Skin epidermis (tissue), 12 donors: ENCODE data around the gene CGNL1.

Experiments
- H3K27ac ChIP-seq, 21 experiments: fragments of 200-600 bp; sonication (generic) in 11 of 21; one replicate each; pipeline ENCODE4 v1.5.0; 2020; ENCODE audit warnings: mild to moderate bottlenecking in 3 of 21, inconsistent platforms in 2 of 21, moderate library complexity in 2 of 21
- H3K4me3 ChIP-seq, 7 experiments: fragments of 200-600 bp; sonication (generic) in 2 of 7; one replicate each; pipeline ENCODE4 v1.5.0; 2020; ENCODE audit warnings: inconsistent platforms in 2 of 7, mild to moderate bottlenecking in 2 of 7, moderate library complexity in 1 of 7

CGNL1 gene

DNA sequence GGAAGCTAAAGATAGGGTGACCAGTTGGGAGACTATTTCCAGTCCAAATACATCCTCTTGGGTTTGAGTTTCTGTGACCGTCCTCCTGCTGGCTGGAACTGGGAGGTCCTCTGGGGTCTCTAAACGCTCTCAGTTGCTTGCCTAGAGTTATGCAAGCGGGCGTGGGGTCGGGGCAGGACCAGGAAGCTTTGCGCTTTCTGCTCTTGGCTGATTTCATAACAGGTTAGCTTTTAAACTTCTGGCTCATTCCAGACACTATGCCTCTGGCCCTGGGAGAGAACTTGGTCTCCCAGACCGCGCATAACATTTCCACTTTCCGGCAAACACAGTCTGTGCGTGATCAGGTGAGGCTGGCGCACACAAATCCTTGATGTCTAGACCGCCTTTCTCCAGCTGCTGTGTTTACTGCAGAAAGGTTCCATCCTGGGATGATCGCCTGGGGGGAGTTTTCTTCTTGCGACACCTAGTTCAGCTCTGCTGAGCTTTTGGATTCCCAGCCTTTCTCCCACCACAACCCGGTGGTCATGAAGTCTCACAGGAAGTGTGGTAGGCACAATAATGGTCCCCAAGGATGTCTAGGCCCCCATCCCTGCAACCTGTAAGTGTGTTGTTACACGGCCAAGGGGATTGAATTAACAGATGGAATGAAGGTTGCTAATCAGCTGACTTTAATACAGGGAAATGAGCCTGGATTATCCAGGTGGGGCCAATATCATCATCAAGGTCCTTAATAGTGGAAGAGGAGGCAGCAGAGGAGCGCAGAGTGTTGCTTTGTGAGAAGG, 23.6 kb upstream of the CGNL1 start:
- Histone ChIP-seq H3K4me3 (no peak overlapping the region), H3K27ac (no peak overlapping the region)

GRCh38 chr15:57353317-57353804, 22.9 kb upstream of the CGNL1 start:
- no peak overlapping the region for H3K4me3 ChIP-seq
- H3K27ac ChIP-seq = no peak overlapping the region

GRCh38 chr15:57354436-57355123, 21.7 kb upstream of the CGNL1 start:
- no peak overlapping the region for H3K27ac ChIP-seq
- H3K4me3 ChIP-seq = no peak overlapping the region

- Histone ChIP-seq H3K27ac (no peak overlapping the region), H3K4me3 (no peak overlapping the region)
These were observed 21.0 kb upstream of the CGNL1 start for GRCh38 chr15:57355259-57355658.

DNA sequence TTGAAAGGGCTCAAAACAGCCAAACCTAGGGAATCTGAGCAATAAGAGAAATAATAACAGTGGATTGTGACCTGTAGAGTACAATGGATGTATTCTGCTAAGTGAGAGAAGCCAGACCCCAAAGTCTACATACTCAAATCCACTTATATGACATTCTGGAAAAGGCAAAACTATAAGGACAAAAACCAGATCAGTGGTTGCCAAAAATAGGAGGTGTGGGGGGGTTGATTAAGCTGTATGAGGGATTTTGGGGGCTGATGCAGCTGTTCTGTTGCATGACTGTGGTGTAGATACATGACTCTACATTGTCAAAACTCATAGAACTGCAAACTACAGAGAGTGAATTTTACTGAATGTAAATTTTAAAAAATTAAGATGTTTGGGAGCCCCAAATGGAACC, 20.1 kb upstream of the CGNL1 start:
- Histone ChIP-seq H3K27ac (no peak overlapping the region), H3K4me3 (no peak overlapping the region)

DNA sequence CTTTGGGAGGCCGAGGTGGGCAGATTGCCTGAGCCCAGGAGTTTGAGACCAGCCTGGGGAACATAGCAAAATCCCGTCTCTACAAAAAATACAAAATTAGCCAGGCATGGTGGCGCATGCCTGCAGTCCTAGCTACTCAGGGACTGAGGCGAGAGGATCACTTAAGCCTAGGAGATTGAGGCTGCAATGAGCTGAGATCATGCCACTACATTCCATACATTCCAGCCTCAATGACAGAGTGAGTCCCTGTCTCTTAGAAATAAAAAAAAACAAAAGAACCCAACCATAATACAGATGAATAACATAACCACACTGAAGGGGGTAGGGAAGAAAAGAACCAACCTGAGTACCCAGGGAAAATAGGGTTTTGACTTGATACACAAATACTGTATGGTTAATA, 19.7 kb upstream of the CGNL1 start:
- H3K4me3 ChIP-seq = no peak overlapping the region
- H3K27ac ChIP-seq = no peak overlapping the region

- no peak overlapping the region for H3K4me3 ChIP-seq
These were observed 18.5 kb upstream of the CGNL1 start for GRCh38 chr15:57357799-57358198.

DNA sequence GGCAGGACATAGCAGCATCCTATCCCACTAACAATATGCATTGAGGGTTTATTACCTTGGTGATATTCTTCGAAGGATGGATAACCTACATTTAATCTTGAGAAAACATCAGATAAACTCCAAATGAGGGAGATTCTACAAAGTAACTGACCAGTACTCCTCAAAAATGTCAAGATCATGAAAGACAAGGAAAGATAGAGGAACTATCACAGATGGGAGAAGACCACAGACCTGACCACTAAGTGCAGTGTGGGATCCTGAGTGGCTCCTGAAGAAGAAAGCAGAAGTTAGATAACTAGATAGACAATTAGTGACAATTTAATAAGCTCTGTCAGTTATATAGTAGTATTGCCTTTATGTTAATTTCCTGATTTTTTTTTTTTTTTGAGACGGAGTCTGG, 17.7 kb upstream of the CGNL1 start:
- H3K4me3 ChIP-seq = no peak overlapping the region
- no peak overlapping the region for H3K27ac ChIP-seq

More at GRCh38 chr15:57357799-57358198, 18.5 kb upstream of the CGNL1 start:
- H3K27ac ChIP-seq = no peak overlapping the region

DNA sequence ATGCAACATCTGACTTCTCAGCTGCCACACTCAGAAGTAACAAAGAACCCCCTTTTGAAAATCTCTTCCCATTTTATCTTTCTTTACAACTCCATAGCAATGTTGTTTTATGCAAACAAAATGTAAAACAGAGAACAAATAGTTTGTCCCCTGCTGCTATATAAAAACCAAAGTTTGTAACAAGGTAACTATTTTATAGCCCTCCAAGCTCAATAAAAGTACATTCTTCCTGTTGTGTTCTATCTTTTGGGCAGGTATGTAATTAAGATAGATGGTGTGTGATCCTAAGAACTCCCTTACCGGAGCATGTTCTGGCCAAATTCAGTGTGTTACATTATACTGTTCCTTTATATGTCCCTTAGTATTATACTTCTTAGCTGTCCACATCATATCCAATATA, 12.6 kb upstream of the CGNL1 start:
- Histone ChIP-seq H3K4me3 (no peak overlapping the region), H3K27ac (no peak overlapping the region)

DNA sequence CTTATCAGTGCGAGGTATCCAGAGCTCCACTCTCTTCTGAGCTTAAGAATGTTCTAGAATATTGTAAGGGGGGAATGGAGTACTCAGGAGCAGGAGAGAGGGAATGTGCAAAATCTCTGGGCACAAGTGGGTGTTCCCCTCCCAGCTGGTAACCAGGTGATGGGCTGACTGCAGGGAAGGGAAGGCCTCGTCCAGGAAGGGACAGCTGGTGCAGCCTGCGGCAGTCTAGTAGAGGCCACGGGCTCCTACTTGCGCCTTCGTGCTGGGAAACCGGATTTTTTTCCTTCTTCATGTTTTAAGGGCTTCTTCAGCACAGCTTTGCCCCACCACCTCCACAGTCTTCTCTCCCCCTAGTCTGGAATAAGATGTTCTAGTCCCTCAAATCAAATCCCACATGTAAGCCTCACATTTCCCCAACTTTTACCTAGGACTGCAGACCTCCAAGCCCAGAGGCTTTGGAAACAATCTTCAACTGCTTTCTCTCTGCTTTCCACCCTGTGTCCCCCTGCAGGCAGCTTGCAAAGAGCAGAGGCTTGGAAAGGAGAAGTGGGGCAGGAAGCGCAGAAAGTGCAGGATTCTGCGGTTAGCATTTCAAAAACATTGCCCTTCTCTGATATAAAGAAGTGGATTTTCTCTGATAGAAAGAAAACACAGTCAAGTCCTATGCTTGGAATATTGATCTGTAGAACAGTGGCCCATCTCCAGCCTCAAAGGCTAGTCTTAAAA, 11.9 kb upstream of the CGNL1 start:
- no peak overlapping the region for H3K4me3 ChIP-seq
- no peak overlapping the region for H3K27ac ChIP-seq

GRCh38 chr15:57367556-57367955, 8.7 kb upstream of the CGNL1 start:
- Histone ChIP-seq H3K4me3 (no peak overlapping the region), H3K27ac (no peak overlapping the region)

GRCh38 chr15:57370929-57371328, 5.4 kb upstream of the CGNL1 start:
- Histone ChIP-seq H3K4me3 (no peak overlapping the region), H3K27ac (no peak overlapping the region)

GRCh38 chr15:57373251-57373881, 2.9 kb upstream of the CGNL1 start:
- Histone ChIP-seq H3K27ac (no peak overlapping the region), H3K4me3 (no peak overlapping the region)

- Histone ChIP-seq H3K27ac (no peak overlapping the region), H3K4me3 (no peak overlapping the region)
These were observed 2.4 kb upstream of the CGNL1 start for GRCh38 chr15:57373882-57374276.

- peak overlapping the region; percentile 39 to 59 (median 48) for H3K4me3 ChIP-seq
- peak overlapping the region in 15 of 21 experiments; percentile 26 to 82 (median 70) for H3K27ac ChIP-seq
These were observed 582 bp downstream of the CGNL1 start for GRCh38 chr15:57376696-57377477.

- Histone ChIP-seq H3K4me3 (peak overlapping the region in 6 of 7 experiments; percentile 39 to 59 (median 52)), H3K27ac (peak overlapping the region in 6 of 21 experiments; percentile 70 to 82 (median 76))
These were observed 1.2 kb downstream of the CGNL1 start for GRCh38 chr15:57377478-57377847.

DNA sequence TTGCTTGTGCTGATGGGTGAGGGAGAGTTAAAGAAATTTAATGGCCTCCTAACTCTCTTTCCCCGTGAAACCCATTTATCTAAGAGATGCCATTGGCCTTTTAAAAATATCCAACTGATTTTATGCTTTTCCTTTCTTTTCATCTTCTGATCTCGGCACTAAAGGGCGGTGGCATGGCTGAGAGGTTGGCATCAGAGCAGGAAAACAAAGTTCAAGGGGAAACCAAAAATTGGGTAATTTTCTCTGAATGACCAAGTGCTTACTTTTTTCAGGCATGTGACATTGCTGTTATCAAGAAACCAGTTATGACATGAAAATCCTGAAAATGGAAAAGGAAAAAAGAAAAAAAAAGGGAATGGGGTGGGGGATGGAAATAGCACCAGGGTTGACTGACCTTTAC, 3.2 kb downstream of the CGNL1 start:
- H3K4me3 ChIP-seq = no peak overlapping the region
- peak overlapping the region in 1 of 21 experiments; percentile 6 for H3K27ac ChIP-seq

DNA sequence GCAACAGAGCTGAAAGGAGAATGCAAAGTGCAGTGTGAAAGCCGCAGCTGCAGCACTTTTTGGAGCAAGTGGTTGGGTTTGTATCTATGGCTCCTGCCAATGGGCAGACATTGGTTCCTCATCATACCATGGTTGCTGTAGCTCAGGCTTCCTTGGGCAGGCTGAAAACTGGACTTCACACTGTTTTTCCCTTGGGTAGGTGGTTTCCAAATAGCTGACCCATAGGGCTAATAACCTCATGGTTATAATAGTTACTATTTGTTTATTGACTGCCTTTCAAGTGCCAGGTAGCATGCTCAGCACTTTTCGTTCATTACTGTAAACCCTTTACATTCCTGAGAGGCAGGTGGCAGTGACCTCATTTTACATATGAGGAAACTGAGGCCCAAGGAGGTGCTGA, 4.5 kb downstream of the CGNL1 start:
- H3K4me3 ChIP-seq = no peak overlapping the region
- no peak overlapping the region for H3K27ac ChIP-seq

GRCh38 chr15:57382215-57382614, 5.9 kb downstream of the CGNL1 start:
- Histone ChIP-seq H3K4me3 (no peak overlapping the region), H3K27ac (peak overlapping the region in 3 of 21 experiments; percentile 4 to 17 (median 7))
